Ectodermal cell (in vitro differentiated cells): ENCODE results near the gene SCYL1.

Source experiments
- H3K27ac ChIP-seq: 2 replicates; pipeline ENCODE4 v1.7.0; 2013; ENCODE audit warnings: mild to moderate bottlenecking, low read depth, low read length; ENCODE audit not compliant: insufficient read depth, poor library complexity, severe bottlenecking
- H3K27me3 ChIP-seq: 2 replicates; pipeline ENCODE4 v1.7.0; 2013; ENCODE audit warnings: mild to moderate bottlenecking, low read length; ENCODE audit not compliant: insufficient read depth, control insufficient read depth, poor library complexity, severe bottlenecking
- H3K36me3 ChIP-seq: one replicate; pipeline ENCODE4 v1.7.0; 2013; ENCODE audit warnings: low read length; ENCODE audit not compliant: control insufficient read depth, insufficient read depth
- H3K4me1 ChIP-seq: one replicate; pipeline ENCODE4 v1.7.0; 2013; ENCODE audit warnings: low read length; ENCODE audit not compliant: control insufficient read depth, insufficient read depth
- H3K4me3 ChIP-seq: 2 replicates; pipeline ENCODE4 v1.7.0; 2013; ENCODE audit warnings: low read depth, low read length, control low read depth; ENCODE audit not compliant: insufficient read depth
- H3K9me3 ChIP-seq: 2 replicates; pipeline ENCODE4 v1.7.0; 2013; ENCODE audit warnings: mild to moderate bottlenecking, low read length, moderate library complexity; ENCODE audit not compliant: control insufficient read depth
- WGBS, 2 experiments: methylation state at CpG; one replicate each; pipeline ENCODE4 v1.1.7; 2013; ENCODE audit warnings: missing lambda C conversion rate in 2 of 2; 5-methylcytosine and 5-hydroxymethylcytosine counted together

The SCYL1 gene

DNA sequence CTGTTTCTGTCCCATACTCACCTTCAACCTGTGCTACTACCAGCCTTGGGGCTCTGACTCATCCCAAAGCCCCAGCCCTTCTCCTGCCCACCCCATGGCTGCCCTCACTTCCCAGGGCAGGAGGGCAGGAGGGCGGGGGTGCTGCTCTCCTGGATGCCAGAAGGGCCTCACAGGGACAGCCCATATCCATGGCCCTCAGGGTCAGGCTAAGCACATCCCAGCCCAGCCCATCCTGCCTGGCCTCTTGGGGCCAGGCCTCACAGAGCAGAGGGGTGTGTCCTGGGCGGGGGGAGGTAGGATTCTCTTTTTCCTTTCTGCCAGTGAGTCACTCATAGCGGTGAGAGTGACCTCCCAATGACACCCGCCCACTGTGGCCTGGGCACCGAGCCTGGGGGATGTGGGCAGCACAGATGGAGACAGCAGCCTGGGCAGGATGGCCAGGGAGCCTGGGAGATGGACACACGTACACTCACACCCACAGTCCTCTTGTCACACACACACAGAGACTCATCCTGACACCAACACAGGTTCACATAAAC lies 30.9 kb downstream of the SCYL1 start:
- Histone ChIP-seq H3K4me1 (peaks cover 53% of the 10 kb centered on the region), H3K4me3 (no peak overlapping the region), H3K36me3 (no peaks in the 10 kb centered on the region), H3K9me3 (no peaks in the 10 kb centered on the region), H3K27me3 (peaks cover 43% of the 10 kb centered on the region), H3K27ac (no peak overlapping the region)
- WGBS, 2 experiments = 70 to 81% methylated on average over 6 of the region's 6 CpGs

DNA sequence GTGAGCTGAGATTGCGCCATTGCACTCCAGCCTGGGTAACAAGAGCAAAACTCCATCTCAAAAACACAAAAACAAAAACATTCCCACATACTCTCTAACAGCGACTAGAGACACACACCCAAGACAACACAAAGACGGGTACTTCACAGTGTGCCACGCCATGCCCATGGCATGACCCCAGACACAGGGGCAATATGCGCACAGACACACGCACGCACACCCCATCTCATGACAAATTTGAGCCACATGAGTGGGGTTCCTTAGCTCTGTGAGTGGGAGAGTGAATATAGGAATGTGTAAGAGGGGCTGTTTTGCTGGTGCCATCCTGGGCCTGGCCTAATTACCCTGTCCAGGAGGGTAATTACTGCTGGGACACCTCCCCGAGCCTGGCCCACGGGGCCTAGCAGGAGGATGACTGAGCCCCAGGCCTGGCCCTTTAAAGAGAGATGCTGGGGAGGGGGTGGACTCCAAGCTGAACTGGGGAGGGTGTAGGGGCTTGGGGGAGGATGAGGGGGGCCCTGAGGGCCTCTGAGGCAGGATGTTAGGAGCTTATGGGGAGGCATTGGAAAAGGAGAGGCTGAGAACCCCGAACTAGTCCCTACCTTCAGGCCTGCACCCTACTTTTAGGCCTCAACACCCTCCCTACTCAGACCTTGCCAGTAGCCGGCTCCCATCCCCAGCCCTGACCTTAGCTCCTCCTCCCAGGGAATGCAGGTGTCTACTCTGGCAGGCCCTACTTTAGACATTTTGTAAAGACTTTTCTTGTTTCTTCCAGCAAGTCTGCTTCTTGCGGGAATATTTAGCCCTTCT lies 31.8 kb downstream of the SCYL1 start:
- Histone ChIP-seq H3K9me3 (no peaks in the 10 kb centered on the region), H3K4me1 (peaks cover 59% of the 10 kb centered on the region), H3K27me3 (peaks cover 41% of the 10 kb centered on the region), H3K4me3 (no peak overlapping the region), H3K27ac (no peak overlapping the region), H3K36me3 (no peaks in the 10 kb centered on the region)
- 87 to 88% methylated on average over 12 of the region's 12 CpGs for WGBS, 2 experiments

DNA sequence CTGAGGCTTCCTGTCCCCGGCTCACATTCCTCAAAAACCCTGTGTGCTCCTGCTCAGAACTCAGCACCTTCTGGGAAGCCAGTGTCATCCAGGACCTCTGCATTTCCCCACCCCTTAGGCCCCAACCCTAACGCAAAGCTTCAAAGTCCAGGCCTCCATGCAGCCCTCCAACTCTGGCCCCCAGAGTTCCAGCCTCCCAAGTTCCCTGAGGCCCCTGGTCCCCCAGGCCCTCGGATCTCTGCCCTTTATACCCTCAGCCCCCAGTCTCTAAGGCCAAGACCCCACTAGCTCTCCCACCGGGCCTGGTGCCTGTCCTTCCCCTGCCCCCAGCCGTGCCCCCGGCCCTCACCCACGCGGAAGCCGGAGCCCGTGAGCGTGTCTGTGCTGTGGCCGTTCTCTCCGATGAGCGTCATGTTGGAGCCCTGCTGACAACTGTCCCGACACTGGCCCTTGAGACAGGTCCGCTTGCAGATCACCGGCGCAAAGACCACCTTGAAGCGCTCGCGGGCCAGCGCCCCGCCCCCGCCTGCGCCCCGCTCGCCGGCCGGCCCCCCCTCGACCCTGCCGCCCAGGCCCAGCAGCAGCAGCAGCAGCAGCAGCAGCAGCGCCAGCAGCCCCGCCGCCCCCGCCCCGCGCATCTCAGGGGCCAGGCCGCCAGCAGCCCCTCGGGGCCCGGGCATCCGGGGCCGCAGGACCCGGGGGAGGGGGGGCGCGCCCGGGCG lies 32.6 kb downstream of the SCYL1 start:
- Histone ChIP-seq H3K27ac (no peak overlapping the region), H3K36me3 (no peaks in the 10 kb centered on the region), H3K27me3 (peaks cover 39% of the 10 kb centered on the region), H3K9me3 (no peaks in the 10 kb centered on the region), H3K4me1 (peaks cover 59% of the 10 kb centered on the region), H3K4me3 (peak overlapping the region; percentile 46)
- WGBS, 2 experiments = 8% methylated on average over 47 of the region's 47 CpGs

DNA sequence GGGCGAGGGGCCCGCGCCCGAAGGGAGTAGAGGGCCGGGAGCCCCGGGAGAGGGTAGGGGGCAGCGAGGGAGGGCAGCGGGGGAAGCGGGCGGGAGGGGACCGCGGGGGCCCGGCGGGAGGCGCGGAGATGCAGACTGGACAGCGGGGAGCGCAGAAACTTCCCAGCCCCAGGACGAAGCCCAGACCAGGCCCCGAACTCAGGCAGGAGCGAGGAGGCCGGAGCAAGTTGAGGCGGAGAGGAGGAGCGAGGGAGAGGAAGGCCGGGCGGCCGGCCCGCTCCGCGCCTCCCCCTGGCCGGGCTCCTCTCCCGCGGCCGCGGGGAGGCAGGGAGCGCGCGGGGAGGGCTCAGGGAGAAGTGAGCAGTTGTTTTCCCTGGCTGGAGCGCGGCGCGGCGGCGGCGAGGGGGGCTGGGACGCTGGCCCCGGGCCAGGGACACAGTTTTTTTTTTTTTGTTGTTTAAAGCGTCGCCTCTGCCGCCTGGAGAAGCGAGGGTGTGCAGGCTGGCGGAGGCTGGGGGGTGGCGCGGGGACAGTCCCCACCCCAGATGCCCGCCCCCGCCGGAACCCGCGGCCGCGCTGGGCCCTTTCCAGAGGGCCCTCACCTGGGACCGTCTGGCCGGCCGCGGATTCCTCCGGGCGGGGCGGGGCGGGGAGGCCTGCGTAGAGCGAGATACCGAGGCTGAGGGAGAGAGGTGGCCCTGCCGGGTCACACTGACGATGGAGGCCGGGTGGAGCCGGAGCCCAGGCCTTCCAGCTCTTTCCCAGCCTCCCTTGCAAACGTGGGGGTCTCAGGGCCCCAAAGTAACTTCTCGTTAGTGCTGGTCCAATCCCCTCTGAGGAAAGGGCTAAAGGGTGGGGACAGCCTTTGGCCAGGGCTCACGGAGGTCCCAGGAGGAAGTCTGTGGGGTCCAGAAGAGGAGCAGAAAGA lies 33.4 kb downstream of the SCYL1 start, which contains the start of gene LTBP3:
TSS of gene LTBP3 (minus strand) at position 358 of the 928 bp plus-strand sequence. CDS start 400 bp downstream, outside the sequence.
- peaks cover 55% of the 10 kb centered on the region for H3K4me1 ChIP-seq
- H3K36me3 ChIP-seq = no peaks in the 10 kb centered on the region
- no peak within 1 kb of the TSS for H3K27ac ChIP-seq
- peak within 1 kb of the TSS; percentile 46 for H3K4me3 ChIP-seq
- H3K9me3 ChIP-seq = no peaks in the 10 kb centered on the region
- 1% methylated on average over 78 to 79 of the region's 79 CpGs for WGBS, 2 experiments
- peaks cover 39% of the 10 kb centered on the region for H3K27me3 ChIP-seq

DNA sequence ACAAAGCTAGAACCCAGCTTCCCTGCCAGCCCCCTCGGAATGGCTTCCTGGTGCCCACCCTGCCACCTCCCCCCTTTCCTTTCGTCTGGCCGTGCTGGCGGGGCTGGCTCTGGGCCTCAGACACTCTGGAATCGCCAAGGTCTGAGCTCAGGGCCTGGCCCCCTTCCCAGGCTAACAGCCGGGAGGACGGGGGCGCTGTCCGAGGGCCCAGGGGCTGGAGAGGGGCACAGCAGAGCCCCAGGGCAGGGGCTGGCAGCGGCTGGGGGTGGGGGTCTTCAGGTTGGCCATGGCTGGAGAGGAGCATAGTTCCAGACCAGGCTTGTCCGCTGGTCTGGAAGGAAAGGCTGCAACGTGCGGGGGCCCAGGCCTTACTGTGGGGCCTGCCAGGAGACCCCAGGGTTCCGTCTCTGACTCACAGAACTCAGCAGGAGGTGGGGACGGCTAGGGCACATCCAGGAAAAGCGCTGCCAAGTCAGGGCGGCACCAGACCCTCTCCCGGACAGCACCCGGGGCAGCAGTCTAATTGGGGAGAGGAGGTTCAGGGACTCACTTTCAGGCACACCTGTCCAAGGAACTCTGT lies 34.1 kb downstream of the SCYL1 start:
- peaks cover 35% of the 10 kb centered on the region for H3K27me3 ChIP-seq
- no peaks in the 10 kb centered on the region for H3K9me3 ChIP-seq
- H3K4me1 ChIP-seq = peaks cover 47% of the 10 kb centered on the region
- WGBS, 2 experiments = 59 to 60% methylated on average over 19 of the region's 19 CpGs
- H3K36me3 ChIP-seq = no peaks in the 10 kb centered on the region
- H3K27ac ChIP-seq = no peak overlapping the region
- H3K4me3 ChIP-seq = peak overlapping the region; percentile 46

DNA sequence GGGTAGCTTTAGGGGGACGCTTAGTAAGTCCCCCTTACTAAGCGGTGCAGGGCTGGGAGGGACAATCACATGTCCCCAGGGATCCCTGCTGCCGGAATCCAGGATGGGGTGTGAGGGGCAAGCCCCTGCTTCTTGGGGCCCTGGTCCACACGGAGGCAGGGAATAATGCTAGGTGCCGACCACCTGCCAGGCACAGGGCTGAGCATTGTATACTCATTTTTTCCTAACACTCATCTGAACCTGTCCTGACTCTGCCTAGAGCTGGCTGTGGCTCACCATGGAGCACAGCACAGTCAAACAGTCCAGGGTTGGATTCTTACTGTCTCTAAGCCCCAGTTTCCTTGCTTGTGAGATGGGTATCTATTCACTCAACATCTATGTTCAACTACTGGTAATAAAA lies 34.7 kb downstream of the SCYL1 start:
- H3K36me3 ChIP-seq = no peaks in the 10 kb centered on the region
- H3K27me3 ChIP-seq = peaks cover 30% of the 10 kb centered on the region
- H3K4me1 ChIP-seq = peaks cover 42% of the 10 kb centered on the region
- 73 to 79% methylated on average over 5 of the region's 5 CpGs for WGBS, 2 experiments
- H3K27ac ChIP-seq = no peak overlapping the region
- H3K9me3 ChIP-seq = no peaks in the 10 kb centered on the region
- no peak overlapping the region for H3K4me3 ChIP-seq

DNA sequence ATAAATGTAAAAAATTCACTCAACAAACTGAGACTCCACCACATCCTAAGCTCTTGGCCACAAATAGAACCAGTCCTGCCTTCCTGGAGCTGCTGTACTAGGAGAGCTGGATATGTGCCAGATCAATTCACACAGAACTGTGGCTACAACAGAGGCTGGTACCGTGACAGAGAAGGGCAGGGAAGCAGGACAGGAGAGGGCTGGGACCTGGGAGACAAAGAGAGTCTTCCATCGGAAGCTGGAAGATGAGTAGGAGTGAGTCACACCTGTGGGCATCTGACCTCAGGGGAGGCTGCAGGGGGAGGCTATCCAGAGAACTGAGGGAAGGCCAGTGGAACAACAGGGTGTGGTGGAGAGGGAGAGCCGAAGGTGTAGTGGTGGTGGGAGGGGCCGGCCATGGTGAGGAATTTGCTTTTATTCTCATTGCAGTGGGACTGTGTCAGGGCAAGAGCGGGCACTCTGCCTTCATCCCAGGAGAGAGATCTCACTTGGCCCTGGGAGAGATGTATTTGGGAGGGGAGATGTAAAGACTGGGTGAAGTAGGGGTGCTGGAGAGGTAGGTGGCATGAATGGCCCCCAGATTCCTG lies 35.2 kb downstream of the SCYL1 start:
- Histone ChIP-seq H3K4me1 (peaks cover 37% of the 10 kb centered on the region), H3K27ac (peak overlapping the region; percentile 27), H3K27me3 (peaks cover 25% of the 10 kb centered on the region), H3K36me3 (no peaks in the 10 kb centered on the region), H3K9me3 (no peaks in the 10 kb centered on the region), H3K4me3 (no peak overlapping the region)
- 49 to 55% methylated on average over 5 of the region's 5 CpGs for WGBS, 2 experiments

DNA sequence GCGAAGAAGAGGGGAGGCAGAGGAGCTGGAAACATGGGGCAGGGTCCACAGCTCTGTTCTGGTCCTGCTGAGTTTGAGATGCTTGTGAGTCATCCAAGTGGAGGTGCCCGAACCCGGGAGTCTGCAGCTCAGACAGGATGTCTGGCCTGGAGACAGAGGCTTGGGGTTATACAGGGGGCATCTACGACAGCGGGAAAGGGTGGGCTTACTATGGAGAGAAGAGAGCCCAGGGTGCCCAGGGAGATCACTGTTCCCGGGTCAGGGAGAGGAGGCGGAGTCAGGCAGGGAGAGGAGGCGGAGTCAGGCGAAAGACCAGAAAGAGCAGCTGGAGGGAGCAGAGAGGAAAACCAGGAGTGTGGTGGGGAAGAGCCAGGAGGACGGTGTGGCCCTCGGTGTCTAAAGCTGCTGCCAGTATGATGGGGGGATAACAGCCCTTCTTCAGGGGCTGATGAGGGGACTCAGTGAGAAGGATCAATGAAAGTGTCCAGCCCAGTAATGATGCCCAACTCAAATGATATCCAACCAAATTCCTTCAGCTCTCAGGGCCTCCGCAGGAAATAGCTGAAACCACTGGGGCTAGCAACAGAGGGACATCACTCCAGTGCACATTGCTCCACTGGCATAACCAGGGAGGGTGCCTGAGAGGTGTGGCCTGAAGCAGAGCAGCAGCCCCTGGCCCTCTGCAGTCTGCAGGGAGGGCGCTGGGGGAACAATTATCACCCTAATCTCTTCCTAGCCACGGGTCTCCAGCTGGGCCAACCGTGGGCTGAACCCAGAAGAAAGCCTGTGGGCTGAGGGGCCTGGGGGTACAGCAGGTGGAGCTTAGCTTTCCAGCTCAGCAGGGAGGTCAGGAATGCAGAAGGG lies 35.9 kb downstream of the SCYL1 start:
- peak overlapping the region; percentile 27 for H3K27ac ChIP-seq
- peaks cover 21% of the 10 kb centered on the region for H3K27me3 ChIP-seq
- H3K9me3 ChIP-seq = no peaks in the 10 kb centered on the region
- H3K4me1 ChIP-seq = peaks cover 34% of the 10 kb centered on the region
- no peaks in the 10 kb centered on the region for H3K36me3 ChIP-seq
- WGBS, 2 experiments = 14 to 16% methylated on average over 15 of the region's 15 CpGs
- no peak overlapping the region for H3K4me3 ChIP-seq
